ENCODE measurements around the gene RPP30. TPM values are rescaled to one million over a fixed set of nuclear protein-coding genes. Genes with fewer than 3 reads are reported as not detected.

RPP30 gene
- total RNA-seq, 2 donors from 2014 or later = 58.3 to 62.4 TPM

DNA sequence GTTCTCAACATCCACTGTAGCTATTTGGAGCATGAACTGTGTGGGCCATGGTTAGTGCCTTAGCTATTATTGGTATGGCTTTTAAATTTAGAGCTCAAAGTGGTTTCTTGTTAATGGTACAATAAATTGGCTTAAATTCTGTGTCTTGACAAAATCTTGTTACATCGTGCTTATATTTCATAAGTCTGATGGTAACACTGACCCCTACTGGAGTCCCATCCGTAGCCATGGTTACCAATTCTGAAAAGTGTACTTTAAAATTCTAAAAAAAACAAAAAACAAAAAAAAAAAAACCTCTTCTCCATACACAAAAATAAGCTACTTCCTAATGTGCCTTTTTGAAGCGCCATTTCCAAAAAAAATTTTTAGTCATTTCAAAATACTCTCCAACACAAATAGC is 6.4 kb upstream of the RPP30 start:
- H3K4me1 Mint-ChIP-seq = no peaks in the 10 kb centered on the region
- Histone ChIP-seq H3K9ac (ENCODE audit: extremely low read depth, low read length, poor library complexity, severe bottlenecking) (no peak overlapping the region), H3K27ac (ENCODE audit: low read depth, low read length) (no peak overlapping the region), H3K4me1 (ENCODE audit: control insufficient read depth, insufficient read depth, low read length) (no peaks in the 10 kb centered on the region), H3K4me3 (ENCODE audit: low read length) (no peak overlapping the region), H3K9me3 (ENCODE audit: control insufficient read depth, low read length) (peaks cover 15% of the 10 kb centered on the region), H3K27me3 (ENCODE audit: control insufficient read depth, insufficient read depth, low read length, poor library complexity, severe bottlenecking) (no peaks in the 10 kb centered on the region), H3K36me3 (ENCODE audit: control insufficient read depth, insufficient read depth, low read length) (no peaks in the 10 kb centered on the region)
- DNase-seq = no peak
- peaks cover 10% of the 10 kb centered on the region for H3K9me3 Mint-ChIP-seq
- H3K27me3 Mint-ChIP-seq (ENCODE audit: insufficient read depth) = peaks cover 73% of the 10 kb centered on the region
- TF ChIP-seq, protein P1, sequence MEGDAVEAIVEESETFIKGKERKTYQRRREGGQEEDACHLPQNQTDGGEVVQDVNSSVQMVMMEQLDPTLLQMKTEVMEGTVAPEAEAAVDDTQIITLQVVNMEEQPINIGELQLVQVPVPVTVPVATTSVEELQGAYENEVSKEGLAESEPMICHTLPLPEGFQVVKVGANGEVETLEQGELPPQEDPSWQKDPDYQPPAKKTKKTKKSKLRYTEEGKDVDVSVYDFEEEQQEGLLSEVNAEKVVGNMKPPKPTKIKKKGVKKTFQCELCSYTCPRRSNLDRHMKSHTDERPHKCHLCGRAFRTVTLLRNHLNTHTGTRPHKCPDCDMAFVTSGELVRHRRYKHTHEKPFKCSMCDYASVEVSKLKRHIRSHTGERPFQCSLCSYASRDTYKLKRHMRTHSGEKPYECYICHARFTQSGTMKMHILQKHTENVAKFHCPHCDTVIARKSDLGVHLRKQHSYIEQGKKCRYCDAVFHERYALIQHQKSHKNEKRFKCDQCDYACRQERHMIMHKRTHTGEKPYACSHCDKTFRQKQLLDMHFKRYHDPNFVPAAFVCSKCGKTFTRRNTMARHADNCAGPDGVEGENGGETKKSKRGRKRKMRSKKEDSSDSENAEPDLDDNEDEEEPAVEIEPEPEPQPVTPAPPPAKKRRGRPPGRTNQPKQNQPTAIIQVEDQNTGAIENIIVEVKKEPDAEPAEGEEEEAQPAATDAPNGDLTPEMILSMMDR (conservative IDR thresholded peaks at IDR 0.05) = peak; percentile 36
- H3K4me3 Mint-ChIP-seq = no peak overlapping the region
- WGBS, 2 experiments (ENCODE audit: insufficient coverage in 1 of 2, insufficient read length in 1 of 2) = 75 to 85% methylated on average over 3 of the region's 3 CpGs
- no peaks in the 10 kb centered on the region for H3K36me3 Mint-ChIP-seq (ENCODE audit: low read depth)
- H3K27ac Mint-ChIP-seq = no peak overlapping the region

DNA sequence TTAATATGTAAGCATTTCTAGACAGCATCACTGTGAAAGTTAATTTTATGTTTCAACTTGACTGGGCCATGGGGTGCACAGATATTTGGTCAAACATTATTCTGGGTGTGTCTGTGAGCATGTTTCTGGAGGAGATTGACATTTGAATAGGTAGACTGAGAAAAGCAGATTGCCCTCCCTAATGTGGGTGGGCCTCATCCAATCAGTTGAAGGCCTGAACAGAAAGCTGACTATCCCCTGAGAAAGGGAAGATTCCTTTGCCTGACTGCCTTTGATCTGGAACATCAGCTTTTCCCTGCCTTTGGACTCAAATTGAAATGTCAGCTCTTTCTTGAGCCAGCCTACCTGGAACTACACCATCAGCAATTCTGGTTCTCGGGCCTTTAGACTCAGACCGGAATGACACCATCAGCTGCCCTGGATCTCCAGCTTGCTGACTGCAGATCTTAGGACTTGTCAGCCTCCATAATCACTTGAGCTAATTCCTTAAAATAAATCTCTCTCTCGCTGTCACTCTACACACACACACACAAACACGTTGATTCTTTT is 5.7 kb upstream of the RPP30 start:
- H3K9me3 ChIP-seq (ENCODE audit: control insufficient read depth, low read length) = peaks cover 15% of the 10 kb centered on the region
- TF ChIP-seq, protein P1 (conservative IDR thresholded peaks at IDR 0.05) = no peak
- Mint-ChIP-seq H3K4me3 (no peak overlapping the region), H3K27ac (no peak overlapping the region), H3K9me3 (peaks cover 11% of the 10 kb centered on the region), H3K4me1 (no peaks in the 10 kb centered on the region), H3K27me3 (ENCODE audit: insufficient read depth) (peaks cover 67% of the 10 kb centered on the region), H3K36me3 (ENCODE audit: low read depth) (no peaks in the 10 kb centered on the region)
- no peak overlapping the region for H3K9ac ChIP-seq (ENCODE audit: extremely low read depth, low read length, poor library complexity, severe bottlenecking)
- no peak for DNase-seq
- no peak overlapping the region for H3K27ac ChIP-seq (ENCODE audit: low read depth, low read length)
- H3K4me3 ChIP-seq (ENCODE audit: low read length) = no peak overlapping the region
- H3K36me3 ChIP-seq (ENCODE audit: control insufficient read depth, insufficient read depth, low read length) = no peaks in the 10 kb centered on the region
- H3K27me3 ChIP-seq (ENCODE audit: control insufficient read depth, insufficient read depth, low read length, poor library complexity, severe bottlenecking) = no peaks in the 10 kb centered on the region
- no peaks in the 10 kb centered on the region for H3K4me1 ChIP-seq (ENCODE audit: control insufficient read depth, insufficient read depth, low read length)
- 91 to 93% methylated on average over 4 of the region's 4 CpGs for WGBS, 2 experiments (ENCODE audit: insufficient coverage in 1 of 2, insufficient read length in 1 of 2)

DNA sequence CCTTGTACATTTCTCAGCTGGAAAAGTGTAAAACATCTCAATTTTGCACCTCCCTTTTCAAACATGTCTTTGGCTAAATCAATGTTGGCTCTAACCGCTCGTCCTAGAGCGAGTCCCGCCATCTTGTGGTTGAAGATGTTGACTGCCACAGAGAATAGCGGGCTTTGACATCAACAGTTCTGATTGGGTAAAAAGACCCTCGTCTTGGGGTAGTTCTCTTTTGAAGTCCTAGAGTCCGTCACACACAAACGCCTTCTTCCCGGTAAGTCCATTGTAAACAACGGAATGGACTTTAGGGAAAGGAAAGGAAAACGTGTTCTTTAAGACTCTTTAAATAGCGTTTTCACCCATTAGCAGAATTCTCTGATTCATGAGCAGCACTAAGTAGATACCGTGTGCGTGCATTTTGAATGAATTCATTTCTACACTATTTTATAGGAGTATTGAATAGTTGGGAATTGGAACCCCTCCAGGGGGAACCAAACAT is 452 bp upstream of the RPP30 start:
- peaks cover 16% of the 10 kb centered on the region for H3K27me3 ChIP-seq (ENCODE audit: control insufficient read depth, insufficient read depth, low read length, poor library complexity, severe bottlenecking)
- H3K4me3 ChIP-seq (ENCODE audit: low read length) = peak overlapping the region; percentile 87
- H3K36me3 Mint-ChIP-seq (ENCODE audit: low read depth) = peaks cover 4% of the 10 kb centered on the region
- peak overlapping the region; percentile 97 for H3K4me3 Mint-ChIP-seq
- no peak overlapping the region for H3K27ac ChIP-seq (ENCODE audit: low read depth, low read length)
- 0 to 4% methylated on average over 3 to 14 of the region's 14 CpGs for WGBS, 2 experiments (ENCODE audit: insufficient coverage in 1 of 2, insufficient read length in 1 of 2)
- peaks cover 11% of the 10 kb centered on the region for H3K9me3 Mint-ChIP-seq
- no peaks in the 10 kb centered on the region for H3K4me1 ChIP-seq (ENCODE audit: control insufficient read depth, insufficient read depth, low read length)
- TF ChIP-seq, protein P1 (conservative IDR thresholded peaks at IDR 0.05) = peak; percentile 80
- H3K4me1 Mint-ChIP-seq = peaks cover 12% of the 10 kb centered on the region
- peak overlapping the region; percentile 87 for H3K9ac ChIP-seq (ENCODE audit: extremely low read depth, low read length, poor library complexity, severe bottlenecking)
- H3K27ac Mint-ChIP-seq = peak overlapping the region; percentile 97
- peaks cover 11% of the 10 kb centered on the region for H3K36me3 ChIP-seq (ENCODE audit: control insufficient read depth, insufficient read depth, low read length)
- H3K9me3 ChIP-seq (ENCODE audit: control insufficient read depth, low read length) = peaks cover 15% of the 10 kb centered on the region
- H3K27me3 Mint-ChIP-seq (ENCODE audit: insufficient read depth) = peaks cover 45% of the 10 kb centered on the region
- DNase-seq = peak; percentile 89

Data from endodermal cell (in vitro differentiated cells).